ENCODE data around the gene BTBD9. TPM values are rescaled to one million over a fixed set of nuclear protein-coding genes. Genes with fewer than 3 reads are reported as not detected.

Gene BTBD9
- total and polyA plus RNA-seq, 2 of the 13 experiments (the other 11 are each of a cell fraction or from before 2014, with no cell fraction given): 1.2 to 3.0 TPM

GRCh38 chr6:38671885-38672467 lies 32.2 kb upstream of the BTBD9 start (continued):
- TF ChIP-seq CSRNP1 (CRISPR knock-in tag; IDR thresholded peaks at IDR 0.05): no peak
- TF ChIP-seq ZNF329 (CRISPR knock-in tag; IDR thresholded peaks at IDR 0.05; ENCODE audit: low read depth): no peak
- TF ChIP-seq U2AF2 (IDR thresholded peaks at IDR 0.05; ENCODE audit: low read depth, low read length): no peak

GRCh38 chr6:38658418-38659167 lies 18.9 kb upstream of the BTBD9 start:
- no peak overlapping the region for H3K9ac ChIP-seq (ENCODE audit: insufficient read depth, low read depth, low read length)

More at GRCh38 chr6:38658418-38659167, 18.9 kb upstream of the BTBD9 start:
- CTCF ChIA-PET (ENCODE audit: low intra/inter-chr PET ratio, low total read pairs): no interaction called here
- H4K20me1 ChIP-seq (ENCODE audit: insufficient read depth, low read length): no peaks in the 10 kb centered on the region
- H3K4me1 ChIP-seq (ENCODE audit: insufficient read depth, low read length): no peaks in the 10 kb centered on the region
- 48% methylated on average over 3 of the region's 3 CpGs for WGBS (ENCODE audit: low lambda C conversion rate)
- no peak for TF ChIP-seq RFX5 (IDR thresholded peaks at IDR 0.05; ENCODE audit: low read depth, low read length)
- TF ChIP-seq ZC3H4 (CRISPR knock-in tag; IDR thresholded peaks at IDR 0.05; ENCODE audit: borderline replicate concordance): no peak
- TF ChIP-seq ZSCAN29 (CRISPR knock-in tag; conservative IDR thresholded peaks at IDR 0.05): no peak
- no peak for TF ChIP-seq EP300 (IDR thresholded peaks at IDR 0.05; ENCODE audit: low read depth in 2 of 2, low read length in 2 of 2)
- TF ChIP-seq EP300 (CRISPR knock-in tag; IDR thresholded peaks at IDR 0.05; ENCODE audit: borderline replicate concordance): no peak
- TF ChIP-seq RARA (CRISPR knock-in tag; IDR thresholded peaks at IDR 0.05): no peak
- no peak for TF ChIP-seq NFKBIZ (CRISPR knock-in tag; IDR thresholded peaks at IDR 0.05)
- no peak for TF ChIP-seq DR1 (CRISPR knock-in tag; IDR thresholded peaks at IDR 0.05)
- TF ChIP-seq RORA (CRISPR knock-in tag; IDR thresholded peaks at IDR 0.05): no peak
- TF ChIP-seq U2AF2 (IDR thresholded peaks at IDR 0.05; ENCODE audit: low read depth, low read length): no peak
- no peak for TF ChIP-seq YEATS4 (CRISPR knock-in tag; IDR thresholded peaks at IDR 0.05; ENCODE audit: borderline replicate concordance)
- no peak for TF ChIP-seq ZBTB46 (CRISPR knock-in tag; IDR thresholded peaks at IDR 0.05; ENCODE audit: borderline replicate concordance)
- TF ChIP-seq ATAD3A (CRISPR knock-in tag; IDR thresholded peaks at IDR 0.05): no peak
- TF ChIP-seq TERF1 (CRISPR knock-in tag; IDR thresholded peaks at IDR 0.05): no peak
- TF ChIP-seq ZNF3 (CRISPR knock-in tag; IDR thresholded peaks at IDR 0.05): no peak
- no peak for TF ChIP-seq ZKSCAN1 (IDR thresholded peaks at IDR 0.05; ENCODE audit: low read length)
- TF ChIP-seq ZNF501 (CRISPR knock-in tag; IDR thresholded peaks at IDR 0.05): no peak
- peaks cover 0 to 2% of the 10 kb centered on the region in 2 experiments; a peak in 1 of 5 replicates for H3K27me3 ChIP-seq (ENCODE audit: control insufficient read depth in 1 of 2, insufficient read depth in 2 of 2, low read length in 2 of 2)
- no peaks in the 10 kb centered on the region for H3K9me3 ChIP-seq (ENCODE audit: low read length)
- in situ Hi-C loops (cut with HindIII; ENCODE audit: extremely low pct_ligation_motif_present, low pct_unique_long_range_greater_than_20kb) (no loop called here), intact Hi-C loops (cut with micrococcal nuclease; ENCODE audit: unreplicated experiment) (no loop called here)
- no peak overlapping the region for H2AFZ ChIP-seq (ENCODE audit: low read length)
- H3K27ac ChIP-seq (ENCODE audit: extremely low read length, insufficient read depth, low read length): no peak overlapping the region
- ATAC-seq (no peak), DNase-seq (ENCODE audit: low spot score) (no peak), FAIRE-seq (no peak)
- H3K4me2 ChIP-seq (ENCODE audit: low read depth, low read length): no peak overlapping the region
- H3K4me3 ChIP-seq (replicated peaks in 1 of 3; ENCODE audit: insufficient read depth in 1 of 3, low read depth in 2 of 3, low read length in 3 of 3): no peak overlapping the region
- H3K36me3 ChIP-seq (replicated peaks in 1 of 2; ENCODE audit: control insufficient read depth in 1 of 2, insufficient read depth in 2 of 2, low read length in 2 of 2): no peaks in the 10 kb centered on the region
- no TSS peak for BruUV-seq (replicated peaks)
- no peaks in the 10 kb centered on the region for H3K79me2 ChIP-seq (ENCODE audit: insufficient read depth, low read length)
- POLR2A ChIA-PET: no interaction called here
